H1 (cell line): Measurements from ENCODE around the gene ART5. TPM values are rescaled to one million over a fixed set of nuclear protein-coding genes. Genes with fewer than 3 reads are reported as not detected.

Source experiments
- CTCF ChIA-PET: fragments of 300-600 bp; sonication (Branson Sonifier 250); formaldehyde crosslinking; loops from one replicate; lab custom pipeline; 2021; ENCODE audit not compliant: partially characterized antibody; lab: Charles Lee
- POLR2A ChIA-PET: fragments of 300-600 bp; sonication (Branson Sonifier 250); formaldehyde crosslinking; loops from one replicate; lab custom pipeline; 2021; ENCODE audit warnings: inconsistent platforms; ENCODE audit not compliant: partially characterized antibody; lab: Charles Lee
- DNase-seq, 2 experiments: peaks; one replicate each; pipeline versions ENCODE4 v3.0.0 to v3.0.0-alpha.2; 2010 to 2022; ENCODE audit warnings: low spot score in 2 of 2, low read depth in 1 of 2, mixed read lengths in 1 of 2
- FAIRE-seq: peaks from 2 replicates; lab custom pipeline; 2011; peaks lifted over from hg19 to GRCh38; lab: Jason Lieb, UNC
- H2AFZ ChIP-seq: 2 replicates; pipeline ENCODE4 v1.8.1; 2012; ENCODE audit warnings: low read length, inconsistent platforms
- H2AK5ac ChIP-seq: 2 replicates; pipeline ENCODE4 v1.6.1; 2013; ENCODE audit warnings: low read depth, low read length
- H2BK120ac ChIP-seq: replicated peaks from 2 replicates; pipeline ENCODE3; 2013; ENCODE audit warnings: low read depth, low read length, inconsistent platforms
- H2BK12ac ChIP-seq: 2 replicates; pipeline ENCODE4 v1.6.1; 2013; ENCODE audit warnings: low read depth, low read length
- H2BK15ac ChIP-seq: 2 replicates; pipeline ENCODE4 v1.6.1; 2013; ENCODE audit warnings: low read length
- H2BK20ac ChIP-seq: 2 replicates; pipeline ENCODE4 v1.6.1; 2013; ENCODE audit warnings: low read length
- H2BK5ac ChIP-seq: 2 replicates; pipeline ENCODE4 v1.6.1; 2013; ENCODE audit warnings: low read depth, low read length
- H3K14ac ChIP-seq: 2 replicates; pipeline ENCODE4 v1.6.1; 2013; ENCODE audit warnings: inconsistent platforms; ENCODE audit not compliant: insufficient read length
- H3K18ac ChIP-seq: 2 replicates; pipeline ENCODE4 v1.6.1; 2013; ENCODE audit warnings: low read length; ENCODE audit errors: extremely low read depth
- H3K23ac ChIP-seq: 2 replicates; pipeline ENCODE4 v1.6.1; 2013; ENCODE audit warnings: inconsistent platforms; ENCODE audit not compliant: insufficient read length
- H3K23me2 ChIP-seq: 2 replicates; pipeline ENCODE4 v1.6.1; 2013; ENCODE audit warnings: low read depth, low read length
- H3K27ac ChIP-seq: 2 replicates; pipeline ENCODE4 v1.6.1; 2011; ENCODE audit warnings: low read depth, low read length, inconsistent platforms
- H3K27me3 ChIP-seq, 4 experiments: replicated peaks in 1 of 4; 1 replicate in 1 of 4; 2 replicates in 3 of 4; pipeline versions ENCODE4 v1.6.1 to v1.8.1; 2011 to 2013; ENCODE audit warnings: low read length in 3 of 4, mild to moderate bottlenecking in 3 of 4, inconsistent platforms in 2 of 4, mixed read lengths in 2 of 4, moderate library complexity in 1 of 4; ENCODE audit not compliant: control insufficient read depth in 3 of 4, insufficient read depth in 3 of 4; ENCODE audit errors: extremely low read depth in 1 of 4
- H3K36me3 ChIP-seq, 4 experiments: 2 replicates each; pipeline versions ENCODE4 v1.6.1 to v1.8.1; 2011 to 2013; ENCODE audit warnings: mild to moderate bottlenecking in 4 of 4, low read length in 3 of 4, moderate library complexity in 2 of 4, control low read depth in 1 of 4, inconsistent platforms in 1 of 4; ENCODE audit not compliant: insufficient read depth in 4 of 4, control insufficient read depth in 2 of 4
- H3K4ac ChIP-seq: replicated peaks from 2 replicates; pipeline ENCODE3; 2013; ENCODE audit warnings: low read length, low read depth, mixed read lengths, inconsistent platforms; ENCODE audit not compliant: insufficient read length
- H3K4me1 ChIP-seq, 4 experiments: replicated peaks in 1 of 4; 1 replicate in 1 of 4; 2 replicates in 3 of 4; pipeline versions ENCODE4 v1.6.1 to v1.8.1; 2011 to 2013; ENCODE audit warnings: low read length in 3 of 4, inconsistent platforms in 2 of 4, mixed read lengths in 1 of 4; ENCODE audit not compliant: insufficient read depth in 4 of 4, control insufficient read depth in 3 of 4
- H3K4me2 ChIP-seq, 2 experiments: 2 replicates each; pipeline versions ENCODE4 v1.6.1 to v1.8.1; 2011 to 2013; ENCODE audit warnings: low read depth in 2 of 2, low read length in 2 of 2, control low read depth in 1 of 2, inconsistent platforms in 1 of 2, mild to moderate bottlenecking in 1 of 2; ENCODE audit not compliant: insufficient read depth in 1 of 2
- H3K4me3 ChIP-seq, 4 experiments: fragments of 200-600, 300-600 bp in 1 of 4; sonication (generic), shearing (Covaris generic), sonication (Bioruptor Twin) in 1 of 4; 2 replicates each; pipeline versions ENCODE4 v1.5.1 to v1.8.1; 2011 to 2016; ENCODE audit warnings: low read length in 4 of 4, low read depth in 3 of 4, control low read depth in 2 of 4, inconsistent platforms in 2 of 4, mild to moderate bottlenecking in 2 of 4, mixed read lengths in 1 of 4, moderate library complexity in 1 of 4; ENCODE audit not compliant: insufficient read depth in 2 of 4; ENCODE audit errors: extremely low read depth in 1 of 4
- H3K56ac ChIP-seq: replicated peaks from 2 replicates; pipeline ENCODE3; 2013; ENCODE audit warnings: low read depth, mild to moderate bottlenecking, mixed read lengths, low read length, inconsistent platforms; ENCODE audit not compliant: insufficient read length
- H3K79me1 ChIP-seq: 2 replicates; pipeline ENCODE4 v1.6.1; 2013; ENCODE audit warnings: low read depth, low read length, control low read depth
- H3K79me2 ChIP-seq, 2 experiments: 2 replicates each; pipeline versions ENCODE4 v1.6.1 to v1.8.1; 2012 to 2013; ENCODE audit warnings: low read length in 2 of 2, mild to moderate bottlenecking in 2 of 2, inconsistent platforms in 1 of 2; ENCODE audit not compliant: insufficient read depth in 2 of 2, control insufficient read depth in 1 of 2
- H3K9ac ChIP-seq, 4 experiments: replicated peaks in 1 of 4; 1 replicate in 1 of 4; 2 replicates in 3 of 4; pipeline versions ENCODE4 v1.6.1 to v1.8.1; 2011 to 2013; ENCODE audit warnings: low read depth in 3 of 4, low read length in 3 of 4, control low read depth in 2 of 4, mild to moderate bottlenecking in 2 of 4, moderate library complexity in 2 of 4, inconsistent platforms in 1 of 4; ENCODE audit errors: extremely low read depth in 1 of 4
- H3K9me3 ChIP-seq, 2 experiments: 2 replicates each; pipeline versions ENCODE4 v1.6.1 to v1.8.1; 2012 to 2013; ENCODE audit warnings: mild to moderate bottlenecking in 2 of 2, moderate library complexity in 2 of 2, control low read depth in 1 of 2, inconsistent platforms in 1 of 2, low read depth in 1 of 2, low read length in 1 of 2, mixed read lengths in 1 of 2; ENCODE audit not compliant: insufficient read depth in 2 of 2
- H4K20me1 ChIP-seq, 2 experiments: replicated peaks in 1 of 2; 2 replicates each; pipeline versions ENCODE3 to v1.8.1; 2011 to 2013; ENCODE audit warnings: inconsistent platforms in 2 of 2, low read length in 2 of 2, mild to moderate bottlenecking in 1 of 2; ENCODE audit not compliant: insufficient read depth in 2 of 2, control insufficient read depth in 1 of 2
- H4K5ac ChIP-seq: 2 replicates; pipeline ENCODE4 v1.6.1; 2013; ENCODE audit warnings: low read length, low read depth, mixed read lengths, inconsistent platforms; ENCODE audit not compliant: insufficient read length
- H4K8ac ChIP-seq: 2 replicates; pipeline ENCODE4 v1.8.0; 2013; ENCODE audit warnings: mild to moderate bottlenecking, moderate library complexity, low read length, inconsistent platforms; ENCODE audit not compliant: insufficient read depth; ENCODE audit errors: extremely low read depth
- H4K91ac ChIP-seq: replicated peaks from 2 replicates; pipeline ENCODE3; 2013; ENCODE audit warnings: low read length, mixed read lengths, inconsistent platforms; ENCODE audit not compliant: insufficient read length
- BACH1 ChIP-seq: IDR thresholded peaks from 2 replicates; pipeline ENCODE4 v1.6.1; 2012; ENCODE audit warnings: low read length, improper control_type of control experiment
- BRCA1 ChIP-seq: IDR thresholded peaks from 2 replicates; pipeline ENCODE4 v1.6.1; 2012; ENCODE audit warnings: low read depth, low read length, improper control_type of control experiment
- JUN ChIP-seq: IDR thresholded peaks from 2 replicates; pipeline ENCODE4 v1.6.1; 2011; ENCODE audit warnings: low read depth, mild to moderate bottlenecking, improper control_type of control experiment, low read length
- MAFK ChIP-seq: IDR thresholded peaks from 2 replicates; pipeline ENCODE4 v1.6.1; 2012; ENCODE audit warnings: low read depth, mild to moderate bottlenecking, improper control_type of control experiment, low read length
- POLR2AphosphoS5 ChIP-seq: IDR thresholded peaks from 2 replicates; pipeline ENCODE4 v1.6.1; 2011; ENCODE audit warnings: low read depth, low read length
- SAP30 ChIP-seq: fragments of 300-600 bp; sonication (generic); IDR thresholded peaks from 2 replicates; pipeline ENCODE4 v1.7.1; 2012; ENCODE audit warnings: low read length, moderate library complexity, mild to moderate bottlenecking, inconsistent platforms; ENCODE audit not compliant: insufficient read depth, insufficient replicate concordance
- SIRT6 ChIP-seq: IDR thresholded peaks from one replicate; pipeline ENCODE4 v1.7.1; 2012; ENCODE audit warnings: low read length, inconsistent platforms
- SUZ12 ChIP-seq: fragments of 200-600 bp; sonication (generic); IDR thresholded peaks from 2 replicates; pipeline ENCODE4 v1.6.1; 2012; ENCODE audit warnings: mild to moderate bottlenecking, inconsistent platforms, low read length, moderate library complexity, mixed read lengths
- TBP ChIP-seq: IDR thresholded peaks from 2 replicates; pipeline ENCODE4 v1.6.1; 2011; ENCODE audit warnings: low read depth, low read length, improper control_type of control experiment
- WGBS, 2 experiments: shearing (Covaris generic) in 1 of 2; methylation state at CpG; one replicate each; pipeline versions ENCODE4 v1.1.6 to v1.1.7; 2013 to 2015; ENCODE audit warnings: low lambda C conversion rate in 2 of 2, mixed read lengths in 2 of 2, inconsistent platforms in 1 of 2, low coverage in 1 of 2, missing lambda C conversion rate in 1 of 2; ENCODE audit not compliant: insufficient replicate concordance in 2 of 2, insufficient coverage in 1 of 2, insufficient read length in 1 of 2; ENCODE audit errors: extremely low coverage in 1 of 2, missing lambda C conversion rate in 1 of 2; 5-methylcytosine and 5-hydroxymethylcytosine counted together
- polyA plus RNA-seq, 7 experiments: library from polyadenylated mRNA; depleted of rRNA in 3 of 7; stranded (reverse) in 5 of 7; unstranded in 2 of 7; fragments of >200 nt in 5 of 7; fragments of 200-250 nt in 2 of 7; gene quantifications; 1 replicate in 5 of 7; 2 replicates in 1 of 7; 4 replicates in 1 of 7; pipeline versions ENCODE4 v1.2.1 to v1.2.3, GENCODE V29; 2011 to 2013; ENCODE audit warnings: missing spikeins in 2 of 7, mixed read lengths in 2 of 7
- total RNA-seq: library from RNA; stranded (reverse); fragmentation: NEBNext Ultra II Directional; extraction: Animal tissue kit (Norgen Biotek cat#: 25700); gene quantifications from 2 replicates; pipeline ENCODE4 v1.2.1, GENCODE V29; 2021
- TF ChIP-seq, protein P1 (sequence below): IDR thresholded peaks from 2 replicates; pipeline ENCODE4 v1.6.1; 2011; ENCODE audit warnings: low read length, improper control_type of control experiment
- TF ChIP-seq, protein P2 (sequence below), 3 experiments: IDR thresholded peaks; 1 replicate in 2 of 3; 2 replicates in 1 of 3; pipeline versions ENCODE4 v1.5.1 to v1.6.1; 2011; ENCODE audit warnings: low read length in 3 of 3, mild to moderate bottlenecking in 3 of 3, inconsistent platforms in 2 of 3, low read depth in 1 of 3, moderate library complexity in 1 of 3; ENCODE audit not compliant: insufficient read depth in 1 of 3; ENCODE audit errors: control extremely low read depth in 1 of 3

Gene ART5
- total and polyA plus RNA-seq, 2 of the 8 experiments (the other 6 are each of a cell fraction or from before 2014, with no cell fraction given), result 6.0 to 7.5 TPM

DNA sequence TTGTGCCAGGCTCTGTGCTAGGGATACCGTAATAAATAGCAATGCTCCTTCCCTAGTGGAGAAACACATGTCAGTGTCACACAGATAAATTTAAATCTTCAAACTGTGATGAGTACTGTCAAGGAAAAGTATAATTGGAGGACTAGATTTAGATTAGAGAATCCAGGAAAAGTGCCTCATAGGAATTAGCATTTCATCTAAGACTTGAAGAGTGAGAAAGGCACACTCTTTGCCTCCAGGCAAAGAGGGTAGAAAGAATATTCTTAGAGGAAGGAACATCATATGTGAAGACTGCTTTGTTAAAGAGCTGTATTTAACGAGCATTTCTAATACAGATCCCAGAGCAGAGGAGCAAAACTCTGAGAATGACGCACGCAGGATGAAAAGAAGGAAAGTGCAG lies 30.9 kb downstream of the ART5 start:
- Histone ChIP-seq H2BK120ac (no peak overlapping the region), H3K4me1 (no peaks in the 10 kb centered on the region)
- CTCF ChIA-PET, result interaction anchor here (0.6 to 4.5 kb wide), 9 partner anchors 9 to 469 kb away, joined by 3 to 37 read pairs (median 14); no protein-coding TSS in a partner anchor

More for the DNA sequence above, 30.9 kb downstream of the ART5 start:
- Histone ChIP-seq H3K36me3 (no peaks in the 10 kb centered on the region), H4K8ac (no peak overlapping the region), H2AK5ac (no peak overlapping the region), H3K18ac (no peak overlapping the region), H2BK12ac (no peak overlapping the region), H3K9ac (no peak overlapping the region), H2BK5ac (no peak overlapping the region), H3K4me2 (no peak overlapping the region), H2AFZ (no peak overlapping the region), H3K23ac (no peak overlapping the region), H3K4me3 (no peak overlapping the region), H3K14ac (no peak overlapping the region), H3K27me3 (no peaks in the 10 kb centered on the region), H2BK15ac (no peak overlapping the region), H4K91ac (no peak overlapping the region), H3K79me1 (no peaks in the 10 kb centered on the region), H3K4ac (no peak overlapping the region), H4K5ac (no peak overlapping the region), H4K20me1 (no peaks in the 10 kb centered on the region), H3K56ac (no peak overlapping the region), H3K27ac (no peak overlapping the region), H3K9me3 (0 out of 4 replicates have a peak, but pooled peaks cover 0 to 3% of the 10 kb centered on the region in 2 experiments), H2BK20ac (no peak overlapping the region), H3K79me2 (no peaks in the 10 kb centered on the region), H3K23me2 (no peaks in the 10 kb centered on the region)
- 88% methylated on average over 4 of the region's 4 CpGs; no CpG with 5 or more reads in 1 of the 2 experiments for WGBS, 2 experiments
- POLR2A ChIA-PET, result no interaction called here
- TF ChIP-seq SAP30 (no peak), POLR2AphosphoS5 (no peak), JUN (no peak), MAFK (no peak), BRCA1 (no peak), BACH1 (no peak), SIRT6 (no peak), SUZ12 (no peak), TBP (no peak)
- TF ChIP-seq, protein P1, sequence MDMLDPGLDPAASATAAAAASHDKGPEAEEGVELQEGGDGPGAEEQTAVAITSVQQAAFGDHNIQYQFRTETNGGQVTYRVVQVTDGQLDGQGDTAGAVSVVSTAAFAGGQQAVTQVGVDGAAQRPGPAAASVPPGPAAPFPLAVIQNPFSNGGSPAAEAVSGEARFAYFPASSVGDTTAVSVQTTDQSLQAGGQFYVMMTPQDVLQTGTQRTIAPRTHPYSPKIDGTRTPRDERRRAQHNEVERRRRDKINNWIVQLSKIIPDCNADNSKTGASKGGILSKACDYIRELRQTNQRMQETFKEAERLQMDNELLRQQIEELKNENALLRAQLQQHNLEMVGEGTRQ, result no peak
- TF ChIP-seq, protein P2, sequence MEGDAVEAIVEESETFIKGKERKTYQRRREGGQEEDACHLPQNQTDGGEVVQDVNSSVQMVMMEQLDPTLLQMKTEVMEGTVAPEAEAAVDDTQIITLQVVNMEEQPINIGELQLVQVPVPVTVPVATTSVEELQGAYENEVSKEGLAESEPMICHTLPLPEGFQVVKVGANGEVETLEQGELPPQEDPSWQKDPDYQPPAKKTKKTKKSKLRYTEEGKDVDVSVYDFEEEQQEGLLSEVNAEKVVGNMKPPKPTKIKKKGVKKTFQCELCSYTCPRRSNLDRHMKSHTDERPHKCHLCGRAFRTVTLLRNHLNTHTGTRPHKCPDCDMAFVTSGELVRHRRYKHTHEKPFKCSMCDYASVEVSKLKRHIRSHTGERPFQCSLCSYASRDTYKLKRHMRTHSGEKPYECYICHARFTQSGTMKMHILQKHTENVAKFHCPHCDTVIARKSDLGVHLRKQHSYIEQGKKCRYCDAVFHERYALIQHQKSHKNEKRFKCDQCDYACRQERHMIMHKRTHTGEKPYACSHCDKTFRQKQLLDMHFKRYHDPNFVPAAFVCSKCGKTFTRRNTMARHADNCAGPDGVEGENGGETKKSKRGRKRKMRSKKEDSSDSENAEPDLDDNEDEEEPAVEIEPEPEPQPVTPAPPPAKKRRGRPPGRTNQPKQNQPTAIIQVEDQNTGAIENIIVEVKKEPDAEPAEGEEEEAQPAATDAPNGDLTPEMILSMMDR (IDR thresholded peaks at IDR 0.05; ENCODE audit: control extremely low read depth in 1 of 3, insufficient read depth in 1 of 3, low read depth in 1 of 3, low read length in 3 of 3), result no peak
- FAIRE-seq (no peak), DNase-seq (no peak)
